Epidermal melanocyte (primary cell): Measurements from ENCODE around the gene NTHL1.
A peak's percentile ranks its signal among the peaks of the same experiment; 100 is the strongest.

ENCODE experiments used
- DNase-seq: peaks from one replicate; pipeline ENCODE4 v3.0.0; 2011; ENCODE audit warnings: low spot score; ENCODE audit not compliant: insufficient read length

The NTHL1 gene

GRCh38 chr16:2009791-2010510 is 37.7 kb downstream of the NTHL1 start, which contains the start of gene ZNF598:
TSS of gene ZNF598 (minus strand) at chr16:2009821.
- peak; percentile 94 for DNase-seq

- no peak for DNase-seq
Measured at GRCh38 chr16:2009164-2009711, 38.4 kb downstream of the NTHL1 start.

DNA sequence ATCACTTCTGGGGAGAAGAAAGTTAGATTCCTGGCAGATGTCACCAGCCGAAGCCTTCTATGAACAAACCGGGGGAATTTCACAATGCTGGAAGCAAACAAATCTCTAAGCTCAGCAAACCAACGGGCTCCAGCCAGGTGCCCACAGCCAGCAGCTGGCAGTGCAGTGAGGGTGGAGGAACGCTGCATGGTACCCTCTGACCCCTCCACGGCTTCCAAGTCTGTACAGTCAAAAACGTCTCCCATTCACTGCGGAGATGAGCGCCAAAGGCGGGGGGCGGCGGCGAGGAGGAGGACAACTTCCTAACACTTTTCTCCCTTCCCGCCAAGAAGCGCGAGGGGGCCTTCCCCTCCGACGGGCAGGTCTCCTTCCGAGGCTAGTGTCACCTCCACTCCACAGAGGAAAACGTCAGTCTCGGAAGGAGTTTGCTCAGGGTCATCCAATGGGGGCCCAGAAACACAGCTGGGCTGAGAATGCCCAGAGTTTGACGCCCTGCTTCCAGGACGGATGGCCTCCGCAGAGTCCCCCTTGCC is 38.9 kb downstream of the NTHL1 start:
- DNase-seq, result no peak

GRCh38 chr16:2008009-2008526 is 39.6 kb downstream of the NTHL1 start:
- no peak for DNase-seq

DNA sequence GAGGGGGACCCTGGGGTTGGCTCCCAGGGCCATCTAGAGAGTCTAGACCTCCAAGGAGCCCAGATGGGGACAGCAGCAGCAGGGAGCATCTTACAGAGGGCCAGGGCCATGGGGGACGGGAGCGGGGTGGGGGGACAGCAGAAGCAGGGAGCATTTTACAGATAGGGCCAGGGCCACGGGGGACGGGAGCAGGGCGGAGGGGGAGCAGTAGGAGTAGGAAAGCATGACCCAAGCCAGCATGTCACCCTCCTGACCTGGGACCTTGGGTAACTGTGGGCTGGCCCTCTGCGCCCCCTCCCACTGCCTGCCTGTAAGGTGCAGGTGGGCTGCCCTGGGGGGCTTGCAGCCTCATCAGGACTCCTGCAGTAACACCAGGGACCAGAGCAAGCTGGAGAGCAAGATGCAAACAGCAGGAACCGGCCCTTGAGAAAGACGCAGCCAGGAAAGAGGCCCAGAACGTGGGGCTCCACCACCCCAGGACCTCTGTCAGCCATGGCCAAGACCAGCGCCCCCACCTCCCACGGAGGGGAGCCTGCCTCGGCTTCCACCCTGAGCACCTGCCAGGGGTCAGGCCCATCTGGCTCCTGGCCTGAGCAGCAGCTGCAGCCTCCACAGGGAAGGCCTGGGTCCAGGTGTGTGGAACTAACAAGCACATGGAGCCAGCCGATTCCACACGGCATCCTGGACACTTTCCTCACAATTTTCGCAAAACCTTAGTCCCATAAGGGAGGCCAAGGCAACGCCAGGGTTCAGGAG is 40.4 kb downstream of the NTHL1 start:
- no peak for DNase-seq

GRCh38 chr16:2006317-2006716 is 41.3 kb downstream of the NTHL1 start:
- no peak for DNase-seq

DNA sequence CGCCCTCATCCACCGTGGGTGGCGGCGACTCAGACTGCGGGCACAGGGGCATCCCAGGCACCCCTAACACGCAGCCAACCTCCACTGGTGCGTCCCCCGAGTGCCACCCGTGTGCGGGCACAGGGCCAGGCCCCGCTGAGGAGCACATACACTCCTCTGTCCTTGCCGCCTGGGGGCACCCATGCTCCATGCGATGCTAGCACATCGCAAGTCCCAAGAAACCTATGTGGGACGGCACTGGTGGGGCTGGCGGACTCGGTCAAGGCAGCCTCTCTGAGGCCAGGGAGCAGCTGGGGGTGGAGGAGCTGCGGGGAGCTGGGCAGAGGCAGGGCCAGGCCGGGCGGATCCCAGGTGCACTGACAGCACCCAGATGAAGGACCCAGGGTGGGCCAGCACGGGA is 42.0 kb downstream of the NTHL1 start:
- no peak for DNase-seq

DNA sequence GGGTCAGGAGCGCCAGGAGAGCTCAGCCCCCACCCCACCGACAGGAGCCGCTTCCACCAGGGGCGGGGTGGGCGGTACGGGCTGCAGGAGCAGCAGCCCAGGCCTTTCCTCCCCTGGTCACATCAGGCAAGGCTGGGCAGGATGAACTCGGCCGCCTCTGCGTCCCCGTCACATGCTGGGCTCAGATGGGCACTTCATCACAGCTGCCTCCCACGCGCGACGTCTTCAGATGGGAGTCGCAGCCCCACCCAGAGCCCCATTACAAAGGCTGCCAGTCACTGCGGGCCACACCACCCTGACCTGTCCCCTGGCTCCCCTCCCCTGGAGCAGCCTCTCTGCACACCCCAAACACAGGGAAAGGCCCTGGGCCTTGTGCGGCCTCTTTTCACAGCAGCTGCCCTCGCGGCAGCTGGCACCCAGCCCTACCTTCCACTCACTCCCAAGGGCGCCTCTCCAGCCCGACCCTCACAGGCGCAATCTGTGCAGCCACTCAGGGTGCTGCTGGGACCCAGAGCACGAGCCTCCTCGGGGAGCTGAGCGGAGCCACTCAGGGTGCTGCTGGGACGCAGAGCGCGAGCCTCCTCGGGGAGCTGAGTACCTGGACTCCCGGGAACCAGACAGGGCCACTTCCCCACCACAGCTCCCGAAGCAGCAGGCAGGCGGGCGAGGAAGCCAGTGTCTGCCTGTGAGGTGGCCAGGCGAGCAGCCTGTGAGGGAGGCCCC is 42.7 kb downstream of the NTHL1 start:
- no peak for DNase-seq

- peak; percentile 93 for DNase-seq
Measured at GRCh38 chr16:2003827-2004641, 43.6 kb downstream of the NTHL1 start.

DNA sequence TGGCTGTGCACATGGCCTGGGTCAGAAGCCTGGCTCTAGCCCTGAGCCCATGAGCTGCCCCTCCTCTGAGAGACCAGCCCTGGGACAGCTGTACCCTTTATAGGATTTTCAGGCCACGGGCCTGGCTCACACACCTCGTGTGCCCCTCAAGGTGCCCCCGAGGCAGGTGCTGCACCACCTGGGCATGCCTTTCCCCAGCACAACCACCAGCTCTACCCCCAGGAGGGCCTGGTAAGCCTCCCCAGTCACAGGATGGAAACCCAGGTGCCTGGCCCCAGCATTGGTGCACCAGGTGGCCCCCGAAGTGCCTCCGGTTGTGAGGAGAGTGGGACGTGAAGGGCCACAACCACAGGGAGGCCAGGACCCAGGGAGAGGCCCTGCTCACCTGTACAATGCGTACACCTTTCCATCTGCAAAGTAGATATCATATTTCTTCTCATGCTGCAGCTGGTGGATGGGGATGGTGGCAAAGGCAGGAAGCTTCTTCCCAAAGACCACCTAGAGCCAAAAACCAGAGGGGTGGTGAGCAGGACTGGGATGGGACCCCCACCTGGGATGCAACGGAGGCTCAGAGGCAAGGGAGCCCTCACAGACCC is 44.3 kb downstream of the NTHL1 start:
- no peak for DNase-seq

DNA sequence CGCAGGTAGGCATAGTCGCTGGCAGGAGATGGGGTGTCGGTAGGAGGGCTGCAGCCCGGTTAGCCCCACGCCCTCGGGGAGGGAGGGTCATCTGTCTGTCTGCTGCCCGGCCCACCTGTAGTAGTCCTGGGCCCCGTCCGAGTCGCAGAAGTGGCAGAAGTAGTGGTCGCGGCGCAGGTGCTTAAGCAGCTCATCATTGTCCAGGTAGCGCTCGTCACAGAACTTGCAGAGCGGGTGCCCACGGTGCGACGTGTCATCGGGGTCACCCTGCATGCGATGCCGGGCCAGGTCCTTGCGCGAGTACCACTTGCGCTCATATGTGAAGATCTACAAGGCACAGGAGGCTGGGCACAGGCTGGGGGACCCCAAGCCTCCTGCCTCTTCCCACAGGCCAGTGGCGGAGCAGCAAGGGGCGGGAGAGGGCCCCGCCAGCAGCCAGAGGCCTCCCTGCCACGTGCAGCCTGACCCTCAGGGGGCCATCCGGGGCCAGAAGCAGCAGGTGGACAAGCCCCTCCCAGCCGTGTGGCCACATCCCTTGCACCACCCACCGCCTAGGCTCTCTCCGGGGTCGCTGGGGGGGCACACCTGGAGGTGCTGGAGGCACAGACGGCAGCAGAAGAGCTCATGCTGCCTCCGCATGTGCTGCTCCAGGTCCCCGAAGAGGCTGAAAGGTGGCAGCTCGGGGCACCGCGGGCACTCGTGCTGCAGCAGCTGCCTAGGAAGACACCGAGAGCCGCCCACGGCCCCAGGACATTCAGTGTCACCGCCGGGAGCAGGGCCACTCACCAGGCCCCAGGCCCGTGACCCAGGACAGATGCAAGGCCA is 45.0 kb downstream of the NTHL1 start:
- DNase-seq, result no peak

GRCh38 chr16:2001456-2002355 is 45.9 kb downstream of the NTHL1 start:
- DNase-seq, result no peak

- no peak for DNase-seq
Measured at GRCh38 chr16:2001035-2001434, 46.6 kb downstream of the NTHL1 start.

DNA sequence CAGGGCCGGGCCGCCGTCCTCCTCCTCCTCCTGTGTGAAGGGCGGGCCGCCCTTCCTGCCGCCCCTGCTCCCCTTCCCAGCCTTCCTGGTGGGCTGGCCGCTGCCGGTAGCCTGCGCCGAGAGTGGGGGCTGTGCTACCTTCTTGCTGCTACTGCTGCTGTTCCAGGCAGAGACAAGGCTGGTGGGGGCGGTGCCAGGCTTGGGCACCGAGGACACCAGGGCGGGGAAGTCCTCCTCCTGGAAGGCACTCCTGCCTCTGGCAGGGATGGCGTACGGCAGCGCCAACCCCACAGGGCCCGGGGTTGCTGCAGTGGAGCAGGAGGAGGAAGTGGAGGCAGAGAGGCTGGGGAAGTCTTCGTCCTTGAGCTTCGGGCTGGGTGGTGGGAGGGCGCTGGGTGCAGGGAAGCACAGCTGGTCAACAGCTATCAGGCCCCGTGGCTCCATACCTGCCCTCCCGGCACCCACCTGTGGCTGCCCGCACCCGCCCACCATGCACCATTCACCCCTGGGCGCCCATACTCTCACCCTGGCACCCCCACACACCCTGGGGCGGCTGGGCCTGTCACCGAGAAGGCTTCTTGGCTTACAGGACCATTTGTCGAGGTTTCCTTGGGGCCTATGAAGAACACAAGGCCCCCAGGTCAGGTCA is 47.6 kb downstream of the NTHL1 start:
- no peak for DNase-seq

- no peak for DNase-seq
Measured at GRCh38 chr16:1998852-1999801, 48.5 kb downstream of the NTHL1 start.

DNA sequence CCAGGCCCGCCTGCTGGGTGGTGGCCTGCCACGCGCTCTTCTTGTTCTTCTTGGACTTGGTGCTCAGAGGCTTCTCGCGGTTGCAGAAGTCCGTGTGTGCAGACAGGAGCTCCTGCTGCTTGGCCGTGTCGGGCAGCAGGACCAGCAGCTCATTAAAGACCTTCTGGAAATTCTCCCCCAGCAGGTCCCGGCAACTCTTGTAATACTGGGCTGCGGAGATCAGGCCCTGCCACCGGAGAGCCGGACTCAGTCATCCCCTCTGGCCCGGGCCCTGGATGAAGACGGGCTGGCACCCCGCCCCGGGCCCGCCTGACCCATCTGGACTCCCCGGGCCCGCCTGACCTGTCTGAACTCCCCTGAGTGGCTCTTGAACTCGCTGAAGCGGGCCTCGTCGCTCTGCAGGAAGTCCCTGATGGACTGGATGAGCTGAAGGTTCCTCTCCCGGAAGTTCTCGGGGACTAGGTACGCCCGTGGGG is 49.2 kb downstream of the NTHL1 start:
- no peak for DNase-seq
